Measurements from ENCODE around the gene PSMF1.

PSMF1 gene

GRCh38 chr20:1198751-1199150, 80.3 kb downstream of the PSMF1 start:
- in situ Hi-C loops (cut with MboI; ENCODE audit: low pct_unique_long_range_greater_than_20kb, low sequenced_read_pairs, unreplicated experiment): no loop called here
- no peak for TF ChIP-seq CTCF (IDR thresholded peaks at IDR 0.05; ENCODE audit: extremely low read depth, insufficient read depth, missing control alignments)
- DNase-seq (ENCODE audit: low spot score): no peak

GRCh38 chr20:1199212-1199873, 80.9 kb downstream of the PSMF1 start:
- TF ChIP-seq CTCF (IDR thresholded peaks at IDR 0.05; ENCODE audit: extremely low read depth, insufficient read depth, missing control alignments): no peak
- DNase-seq (ENCODE audit: low spot score): no peak
- in situ Hi-C loops (cut with MboI; ENCODE audit: low pct_unique_long_range_greater_than_20kb, low sequenced_read_pairs, unreplicated experiment): no loop called here

GRCh38 chr20:1199964-1200363, 81.6 kb downstream of the PSMF1 start:
- DNase-seq (ENCODE audit: low spot score): no peak
- in situ Hi-C loops (cut with MboI; ENCODE audit: low pct_unique_long_range_greater_than_20kb, low sequenced_read_pairs, unreplicated experiment): loop anchor here (25.0 kb wide), 1 partner anchor 388 kb away; no protein-coding TSS in a partner anchor
- TF ChIP-seq CTCF (IDR thresholded peaks at IDR 0.05; ENCODE audit: extremely low read depth, insufficient read depth, missing control alignments): no peak

- no peak for TF ChIP-seq CTCF (IDR thresholded peaks at IDR 0.05; ENCODE audit: extremely low read depth, insufficient read depth, missing control alignments)
- in situ Hi-C loops (cut with MboI; ENCODE audit: low pct_unique_long_range_greater_than_20kb, low sequenced_read_pairs, unreplicated experiment): loop anchor here (25.0 kb wide), 1 partner anchor 391 kb away; no protein-coding TSS in a partner anchor
- no peak for DNase-seq (ENCODE audit: low spot score)
Measured at GRCh38 chr20:1202762-1203504, 84.5 kb downstream of the PSMF1 start, which contains the start of gene C20orf202. TSS of gene C20orf202 (plus strand) at chr20:1203454. CDS start at chr20:1203586, 132 bp downstream.

GRCh38 chr20:1203630-1204029, 85.2 kb downstream of the PSMF1 start:
- DNase-seq (ENCODE audit: low spot score): no peak
- TF ChIP-seq CTCF (IDR thresholded peaks at IDR 0.05; ENCODE audit: extremely low read depth, insufficient read depth, missing control alignments): no peak
- in situ Hi-C loops (cut with MboI; ENCODE audit: low pct_unique_long_range_greater_than_20kb, low sequenced_read_pairs, unreplicated experiment): loop anchor here (25.0 kb wide), 1 partner anchor 391 kb away; no protein-coding TSS in a partner anchor

GRCh38 chr20:1204113-1204512, 85.7 kb downstream of the PSMF1 start:
- no peak for DNase-seq (ENCODE audit: low spot score)
- TF ChIP-seq CTCF (IDR thresholded peaks at IDR 0.05; ENCODE audit: extremely low read depth, insufficient read depth, missing control alignments): no peak
- in situ Hi-C loops (cut with MboI; ENCODE audit: low pct_unique_long_range_greater_than_20kb, low sequenced_read_pairs, unreplicated experiment): loop anchor here (25.0 kb wide), 1 partner anchor 392 kb away; no protein-coding TSS in a partner anchor

All from GM13977 (cell line).